Large intestine (tissue), 3 donors: ENCODE results near the gene DIS3L2. TPM values are rescaled to one million over a fixed set of nuclear protein-coding genes. Genes with fewer than 3 reads are reported as not detected.

Experiments used
- DNase-seq, 2 donors: peaks; one replicate each; pipeline versions ENCODE4 v3.0.0 to v3.0.0-alpha.2; 2013
- H3K27ac ChIP-seq: one replicate; pipeline ENCODE4 v1.5.1; 2013; ENCODE audit warnings: low read length
- H3K27me3 ChIP-seq: 2 replicates; pipeline ENCODE4 v1.6.1; 2013; ENCODE audit warnings: low read length; ENCODE audit not compliant: control insufficient read depth, insufficient read depth
- H3K36me3 ChIP-seq: 2 replicates; pipeline ENCODE4 v1.6.1; 2013; ENCODE audit warnings: low read length; ENCODE audit not compliant: control insufficient read depth, insufficient read depth
- H3K4me1 ChIP-seq: one replicate; pipeline ENCODE4 v1.6.1; 2013; ENCODE audit warnings: low read length; ENCODE audit not compliant: control insufficient read depth, insufficient read depth
- H3K4me3 ChIP-seq: one replicate; pipeline ENCODE4 v1.5.1; 2013; ENCODE audit warnings: low read length
- H3K9me3 ChIP-seq: one replicate; pipeline ENCODE4 v1.6.1; 2013; ENCODE audit warnings: mild to moderate bottlenecking, low read depth, low read length, moderate library complexity; ENCODE audit not compliant: control insufficient read depth
- WGBS: methylation state at CpG from one replicate; pipeline ENCODE4 v1.1.5; 2013; ENCODE audit warnings: low lambda C conversion rate; ENCODE audit not compliant: insufficient coverage; 5-methylcytosine and 5-hydroxymethylcytosine counted together
- polyA plus RNA-seq: library from polyadenylated mRNA; unstranded; fragments of 120-200 nt; gene quantifications from one replicate; pipeline ENCODE4 v1.2.1, GENCODE V29; 2013

DIS3L2 gene
- polyA plus RNA-seq, 1 donor: 23.6 TPM

DNA sequence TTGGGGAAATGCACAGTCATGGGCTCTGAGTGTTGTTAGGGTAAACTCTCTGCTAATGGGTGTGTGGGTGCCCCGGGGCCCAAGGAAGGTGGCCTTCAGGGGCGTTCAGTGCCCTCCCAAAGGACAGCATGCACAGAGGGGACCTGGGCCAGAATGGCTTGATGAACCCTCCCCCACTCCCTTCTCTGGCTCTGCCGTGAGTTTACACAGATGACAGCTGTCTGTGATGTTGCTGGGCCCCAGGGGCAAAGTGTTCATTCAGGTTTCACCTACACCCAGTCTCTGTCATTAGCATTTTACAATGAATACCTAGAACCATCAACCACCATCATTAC lies 38.5 kb upstream of the DIS3L2 start:
- WGBS: no CpG with 5 or more reads among the region's 3 CpGs
- peaks cover 7% of the 10 kb centered on the region for H3K4me1 ChIP-seq
- peaks cover 61% of the 10 kb centered on the region for H3K27me3 ChIP-seq

DNA sequence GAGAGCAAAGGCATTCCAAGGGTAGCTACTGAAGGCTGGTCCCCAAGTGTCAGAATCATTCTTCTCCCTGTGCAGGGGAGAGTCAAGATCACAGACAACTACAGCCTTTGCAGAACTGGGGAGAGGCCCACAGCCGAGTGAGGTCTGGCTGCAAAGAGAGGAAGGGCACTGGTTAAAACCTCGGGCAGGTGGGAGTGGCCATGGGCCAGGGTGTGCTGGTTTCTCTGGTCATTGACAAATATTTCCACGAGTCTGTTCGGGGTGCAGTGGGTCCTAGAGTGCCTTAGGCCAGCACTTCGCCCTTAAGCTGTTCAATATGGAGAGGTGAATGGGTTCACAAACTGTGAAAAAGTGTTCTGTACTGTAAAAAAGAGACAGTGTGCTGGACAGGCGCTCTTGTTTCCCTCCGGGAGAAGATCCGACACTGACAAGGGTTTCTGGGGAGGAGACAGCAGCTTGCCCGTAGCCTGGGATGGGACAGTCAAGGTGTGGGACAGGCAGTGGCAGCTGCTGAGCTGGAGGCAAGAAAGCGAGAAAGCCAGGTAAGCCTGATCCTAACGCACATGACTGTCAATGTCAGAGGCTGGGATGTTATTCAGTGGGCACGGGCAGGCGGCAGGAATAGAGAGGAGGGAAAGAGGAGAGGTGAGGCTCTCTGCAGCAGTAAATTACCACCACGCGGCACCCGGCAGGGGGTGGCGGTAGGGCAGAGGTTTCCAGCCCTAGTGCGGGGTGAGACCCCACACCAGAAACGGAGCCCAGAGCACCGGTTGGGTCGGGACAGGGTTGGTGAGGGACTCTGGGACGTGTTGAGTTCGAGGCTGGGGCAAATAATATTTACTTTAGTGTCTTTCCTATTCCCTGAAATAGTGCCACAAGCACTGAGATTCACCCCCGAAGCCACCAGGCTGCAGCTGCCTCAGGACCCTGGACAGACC lies 37.3 kb upstream of the DIS3L2 start:
- Histone ChIP-seq H3K9me3 (no peaks in the 10 kb centered on the region), H3K4me3 (no peak overlapping the region), H3K36me3 (no peaks in the 10 kb centered on the region), H3K27ac (no peak overlapping the region), H3K4me1 (peaks cover 7% of the 10 kb centered on the region), H3K27me3 (peaks cover 74% of the 10 kb centered on the region)
- WGBS: no CpG with 5 or more reads among the region's 24 CpGs
- no peak for DNase-seq

More for the DNA sequence above, 38.5 kb upstream of the DIS3L2 start:
- no peaks in the 10 kb centered on the region for H3K9me3 ChIP-seq
- no peak overlapping the region for H3K27ac ChIP-seq
- H3K36me3 ChIP-seq: no peaks in the 10 kb centered on the region
- no peak for DNase-seq
- no peak overlapping the region for H3K4me3 ChIP-seq

DNA sequence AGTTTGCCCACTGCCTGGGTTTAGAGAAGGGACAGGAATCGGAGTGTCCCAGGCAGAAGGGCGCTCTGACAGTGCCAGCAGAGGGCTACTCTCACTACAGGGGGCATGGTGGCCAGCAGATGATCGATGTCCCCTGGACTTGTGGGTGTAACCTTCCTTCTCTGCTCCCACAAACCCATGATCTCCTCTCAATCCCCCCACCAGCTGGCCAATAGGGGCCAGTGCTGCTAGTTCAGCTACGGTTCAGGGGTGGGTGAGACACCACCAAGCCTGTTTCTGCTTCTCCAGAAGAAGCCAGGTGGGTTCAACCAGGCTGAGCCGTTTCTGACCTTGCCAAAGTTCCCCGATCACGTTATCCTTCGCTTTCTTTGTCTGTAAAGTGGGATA lies 36.6 kb upstream of the DIS3L2 start:
- H3K36me3 ChIP-seq: no peaks in the 10 kb centered on the region
- H3K4me1 ChIP-seq: peaks cover 7% of the 10 kb centered on the region
- peaks cover 76% of the 10 kb centered on the region for H3K27me3 ChIP-seq
- no peak overlapping the region for H3K4me3 ChIP-seq
- H3K9me3 ChIP-seq: no peaks in the 10 kb centered on the region
- DNase-seq: no peak
- no CpG with 5 or more reads among the region's 8 CpGs for WGBS
- no peak overlapping the region for H3K27ac ChIP-seq

DNA sequence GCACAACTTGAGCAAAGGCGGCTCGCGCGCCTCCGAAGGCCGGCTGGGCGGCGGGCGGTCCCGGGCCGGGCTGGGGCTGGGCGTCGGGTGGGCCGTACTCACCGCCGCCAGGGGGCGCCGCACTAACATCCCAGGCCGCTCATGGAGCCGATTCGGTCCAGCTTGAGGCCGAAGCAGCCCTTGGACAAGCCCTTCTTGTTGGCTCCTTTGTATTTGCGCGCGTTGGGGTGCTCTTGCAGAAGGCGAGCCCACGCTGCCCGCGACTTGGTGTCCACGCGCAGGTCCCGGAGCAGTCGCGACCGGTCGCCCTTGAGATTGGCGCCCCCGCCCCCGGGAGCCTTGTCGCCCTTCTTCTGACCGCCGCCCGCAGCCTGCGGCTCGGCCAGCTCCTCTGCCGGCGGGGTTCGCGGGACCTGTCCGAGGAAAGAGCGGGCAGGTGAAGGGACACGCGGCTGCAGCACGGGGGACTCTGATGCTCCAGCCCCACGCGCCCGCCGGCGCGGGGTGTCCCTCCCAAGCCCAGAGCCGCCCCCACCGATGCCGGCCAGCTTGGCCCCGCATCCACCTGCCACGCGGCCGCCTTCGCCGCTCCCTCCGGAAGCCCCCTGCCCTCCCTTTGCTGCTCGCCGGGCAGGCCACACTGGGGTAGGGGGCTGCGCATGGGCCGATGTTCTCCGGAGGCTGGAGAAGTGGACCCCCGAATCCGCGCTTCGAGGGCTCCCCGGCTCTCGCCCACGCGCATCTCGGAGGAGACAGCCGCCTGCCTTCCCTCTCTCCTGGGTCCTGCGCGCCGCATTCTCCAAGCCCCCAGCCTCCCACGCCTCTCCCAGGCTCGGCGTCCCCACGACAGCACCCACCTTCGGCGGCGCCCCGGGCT lies 36.0 kb upstream of the DIS3L2 start:
- H3K4me1 ChIP-seq: peaks cover 7% of the 10 kb centered on the region
- no peaks in the 10 kb centered on the region for H3K9me3 ChIP-seq
- peaks cover 76% of the 10 kb centered on the region for H3K27me3 ChIP-seq
- peak; percentile 64 to 65 for DNase-seq
- no peak overlapping the region for H3K27ac ChIP-seq
- no CpG with 5 or more reads among the region's 96 CpGs for WGBS
- peak overlapping the region; percentile 26 for H3K4me3 ChIP-seq
- no peaks in the 10 kb centered on the region for H3K36me3 ChIP-seq

DNA sequence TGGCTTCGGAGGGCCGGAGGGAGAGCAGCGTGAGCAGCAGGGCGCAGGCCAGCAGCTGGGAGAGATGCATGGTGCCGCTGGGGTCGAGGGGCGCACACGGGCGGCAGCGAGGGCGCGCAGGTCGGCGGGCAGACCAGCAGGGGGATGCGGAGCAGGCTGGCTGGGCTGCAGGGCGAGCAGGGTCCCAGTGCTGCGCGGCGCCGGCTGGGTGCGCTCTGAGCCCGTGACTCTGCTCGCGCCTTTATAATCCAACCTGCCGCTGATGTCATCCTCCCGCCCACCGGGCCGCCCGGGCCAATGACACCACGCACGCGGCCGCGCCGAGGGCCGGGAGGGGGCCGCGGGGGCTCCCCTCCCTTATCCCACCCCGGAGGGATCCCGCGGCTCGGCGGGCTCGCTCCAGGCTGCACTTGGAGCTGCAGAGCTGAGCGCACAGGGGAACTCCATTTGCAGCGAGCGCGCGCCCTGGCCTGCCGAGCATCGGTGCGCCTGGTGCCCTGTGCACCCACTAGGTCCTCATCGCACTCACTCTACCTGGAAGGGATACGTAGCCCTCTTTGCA lies 35.3 kb upstream of the DIS3L2 start, which contains the start of gene NPPC:
NPPC (minus strand) TSS at position 217 of the 562 bp plus-strand sequence; CDS start at position 70, 147 bp downstream.
- Histone ChIP-seq H3K4me3 (peak within 1 kb of the TSS; percentile 26), H3K27me3 (peaks cover 82% of the 10 kb centered on the region), H3K27ac (no peak within 1 kb of the TSS), H3K9me3 (no peaks in the 10 kb centered on the region), H3K36me3 (no peaks in the 10 kb centered on the region), H3K4me1 (peaks cover 7% of the 10 kb centered on the region)
- DNase-seq: peak; percentile 42 to 77
- no CpG with 5 or more reads among the region's 54 CpGs for WGBS

DNA sequence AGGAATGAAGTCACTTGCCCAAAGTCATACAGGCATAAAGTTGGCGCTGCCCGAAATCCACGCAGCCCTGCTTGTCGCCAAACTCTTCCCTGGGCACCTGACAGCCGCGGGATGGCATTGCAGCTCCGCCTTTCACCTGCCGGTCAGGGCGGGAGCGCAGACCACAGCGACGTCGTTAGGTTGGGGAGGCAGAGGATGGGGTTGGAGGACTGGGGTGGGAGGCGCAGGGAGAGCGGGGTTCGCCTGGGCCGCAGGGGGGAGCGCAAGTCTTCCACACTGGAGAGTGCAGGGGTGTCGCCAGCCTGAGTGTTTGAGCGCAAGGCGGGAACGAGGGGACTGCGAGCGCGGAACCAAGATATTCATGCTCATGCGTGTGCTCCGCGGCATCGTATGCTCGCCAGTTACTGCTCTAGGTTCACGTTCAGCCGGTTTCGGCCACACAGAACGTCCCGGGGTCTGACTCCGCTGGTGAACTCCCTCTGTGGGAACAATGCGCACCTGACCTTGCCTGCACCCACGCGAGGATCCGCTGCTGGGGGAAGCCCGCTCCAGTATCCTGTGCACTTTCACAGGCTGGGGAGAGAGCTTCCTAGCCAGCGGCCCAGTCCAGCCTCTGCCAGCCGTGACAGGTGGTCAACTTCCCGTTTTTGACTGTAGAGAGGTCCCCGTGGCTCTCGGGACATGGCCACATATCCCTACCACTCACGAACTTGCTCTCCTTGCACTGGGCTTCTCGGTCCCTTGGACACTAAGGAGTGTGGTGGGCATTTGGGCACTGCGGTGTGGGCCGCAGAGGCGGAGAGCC lies 34.5 kb upstream of the DIS3L2 start:
- DNase-seq: peak in 1 of 2 donors; percentile 11
- H3K27me3 ChIP-seq: peaks cover 84% of the 10 kb centered on the region
- H3K4me3 ChIP-seq: peak overlapping the region; percentile 18
- peaks cover 7% of the 10 kb centered on the region for H3K4me1 ChIP-seq
- H3K36me3 ChIP-seq: no peaks in the 10 kb centered on the region
- H3K9me3 ChIP-seq: no peaks in the 10 kb centered on the region
- no peak overlapping the region for H3K27ac ChIP-seq
- no CpG with 5 or more reads among the region's 51 CpGs for WGBS

DNA sequence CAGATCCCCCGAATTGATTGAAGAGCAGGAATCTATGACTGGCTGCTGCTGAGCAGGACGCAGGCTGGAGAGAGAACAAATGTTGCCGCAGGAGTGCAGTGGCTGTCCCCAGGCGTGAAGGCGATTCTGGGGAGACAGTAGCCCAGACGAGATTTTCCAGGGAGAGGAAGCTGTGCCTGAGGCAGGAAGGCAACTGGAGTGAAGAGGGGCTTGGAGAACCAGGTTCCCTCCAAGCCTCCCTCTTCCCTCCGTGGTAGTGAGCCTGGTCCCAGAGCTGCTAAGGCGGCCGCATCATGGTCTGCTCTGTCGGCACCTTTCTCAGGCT lies 34.0 kb upstream of the DIS3L2 start:
- H3K27me3 ChIP-seq: peaks cover 80% of the 10 kb centered on the region
- no peak for DNase-seq
- H3K36me3 ChIP-seq: no peaks in the 10 kb centered on the region
- no peaks in the 10 kb centered on the region for H3K9me3 ChIP-seq
- H3K4me3 ChIP-seq: no peak overlapping the region
- peaks cover 7% of the 10 kb centered on the region for H3K4me1 ChIP-seq
- no CpG with 5 or more reads among the region's 10 CpGs for WGBS
- no peak overlapping the region for H3K27ac ChIP-seq

DNA sequence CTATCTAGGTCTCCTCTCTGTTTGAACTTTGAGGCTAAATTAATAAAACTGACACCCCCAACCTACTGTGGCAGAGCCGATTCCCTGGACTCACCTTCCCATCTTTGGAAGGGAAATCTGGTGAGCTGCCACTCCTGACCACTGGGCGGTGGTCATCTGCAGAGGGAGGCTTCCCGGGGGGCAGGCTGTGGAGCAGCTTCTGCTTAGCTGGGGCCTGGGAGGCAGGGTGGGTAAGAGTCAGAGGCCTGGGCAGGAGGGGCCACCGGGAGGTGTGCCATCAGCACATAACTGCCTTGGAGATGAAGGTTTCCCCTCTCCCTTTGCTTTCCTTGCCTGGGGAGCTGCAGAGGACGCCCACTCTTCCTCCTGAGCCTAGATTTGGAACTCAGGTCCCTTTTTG lies 33.0 kb upstream of the DIS3L2 start:
- Histone ChIP-seq H3K36me3 (no peaks in the 10 kb centered on the region), H3K27me3 (peaks cover 71% of the 10 kb centered on the region), H3K9me3 (no peaks in the 10 kb centered on the region), H3K4me3 (no peak overlapping the region), H3K27ac (no peak overlapping the region), H3K4me1 (peaks cover 7% of the 10 kb centered on the region)
- WGBS: 100% methylated on average over 1 of the region's 5 CpGs
- no peak for DNase-seq

DNA sequence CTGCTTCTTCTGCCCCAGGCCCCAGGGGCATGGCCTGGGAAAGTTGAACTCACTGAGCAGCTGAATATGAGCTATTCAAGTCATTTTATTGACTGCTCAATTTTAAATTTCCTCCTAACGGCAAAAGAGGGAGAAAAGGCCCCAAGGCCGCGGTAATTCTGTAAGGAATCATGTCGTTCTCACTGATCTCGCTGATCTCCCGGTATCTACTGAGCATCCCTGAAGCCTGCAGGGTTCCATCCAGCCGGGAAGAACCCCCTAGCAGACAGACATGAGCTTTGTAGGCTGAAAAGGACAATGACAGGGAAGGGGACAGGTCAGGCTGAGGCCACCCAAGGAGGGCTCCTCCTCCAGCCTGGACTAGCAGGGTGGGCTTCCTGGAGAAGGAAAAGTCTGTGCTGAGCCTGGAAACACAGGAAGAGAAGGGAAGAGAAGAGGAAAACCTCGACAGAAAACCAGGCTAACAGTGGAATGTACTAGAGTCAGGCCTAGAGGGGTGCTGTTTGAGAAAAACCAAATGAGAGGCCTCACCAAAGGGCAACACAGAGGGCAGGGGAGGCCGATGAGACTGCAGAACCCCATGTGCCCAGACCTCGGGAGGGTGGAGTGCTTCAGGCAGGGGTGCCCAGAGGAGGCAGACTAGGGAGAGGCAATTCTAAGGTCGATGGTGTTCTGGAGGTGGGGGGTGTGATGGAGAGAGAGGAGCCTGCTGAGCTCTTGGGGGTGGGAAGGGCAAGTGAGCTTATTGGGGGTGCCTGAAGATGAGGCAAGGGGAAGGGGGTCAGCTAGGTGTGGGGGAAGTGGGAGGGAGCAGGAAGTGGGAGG lies 32.4 kb upstream of the DIS3L2 start:
- Histone ChIP-seq H3K27ac (no peak overlapping the region), H3K4me1 (peaks cover 7% of the 10 kb centered on the region), H3K9me3 (no peaks in the 10 kb centered on the region), H3K4me3 (no peak overlapping the region), H3K36me3 (no peaks in the 10 kb centered on the region), H3K27me3 (peaks cover 65% of the 10 kb centered on the region)
- DNase-seq: no peak
- WGBS: no CpG with 5 or more reads among the region's 11 CpGs
